ENCODE data around the gene THRA. TPM values are rescaled to one million over a fixed set of nuclear protein-coding genes. Genes with fewer than 3 reads are reported as not detected.
A peak's percentile ranks its signal among the peaks of the same experiment; 100 is the strongest.

Gene THRA
- total RNA-seq, 4 donors from 2014 or later, result 19.7 to 124 (median 63.1) TPM

GRCh38 chr17:40058865-40059264 is 3.9 kb upstream of the THRA start:
- H3K9me3 ChIP-seq, result no peaks in the 10 kb centered on the region
- no peaks in the 10 kb centered on the region for H3K27me3 ChIP-seq
- H3K4me3 ChIP-seq, result no peak overlapping the region
- peaks cover 0 to under 1% of the 10 kb centered on the region in 2 donors for H3K4me1 ChIP-seq
- intact Hi-C loops (cut with DNase I; ENCODE audit: low total_unique reads), result no loop called here
- H3K36me3 ChIP-seq, result no peaks in the 10 kb centered on the region
- no peak for DNase-seq
- TF ChIP-seq CTCF (IDR thresholded peaks at IDR 0.05) (no peak), POLR2A (IDR thresholded peaks at IDR 0.05) (no peak)
- H3K27ac ChIP-seq, result peak overlapping the region; percentile 80 to 93

GRCh38 chr17:40059729-40060475 is 2.9 kb upstream of the THRA start:
- Histone ChIP-seq H3K4me3 (no peak overlapping the region), H3K36me3 (no peaks in the 10 kb centered on the region), H3K27me3 (no peaks in the 10 kb centered on the region), H3K27ac (peak overlapping the region; percentile 80 to 93), H3K9me3 (no peaks in the 10 kb centered on the region), H3K4me1 (no peaks in the 10 kb centered on the region)
- no peak for TF ChIP-seq POLR2A (IDR thresholded peaks at IDR 0.05)
- no peak for TF ChIP-seq CTCF (IDR thresholded peaks at IDR 0.05)
- no peak for DNase-seq
- intact Hi-C loops (cut with DNase I; ENCODE audit: low total_unique reads), result loop anchor here (5.0 kb wide), 1 partner anchor 52 kb away; no protein-coding TSS in a partner anchor

GRCh38 chr17:40060887-40061608 is 1.7 kb upstream of the THRA start:
- TF ChIP-seq CTCF (IDR thresholded peaks at IDR 0.05) (no peak), POLR2A (IDR thresholded peaks at IDR 0.05) (no peak)
- Histone ChIP-seq H3K4me1 (peaks cover 0 to 5% of the 10 kb centered on the region in 2 donors), H3K27ac (peak overlapping the region in 1 of 2 donors; percentile 98), H3K27me3 (no peaks in the 10 kb centered on the region), H3K36me3 (no peaks in the 10 kb centered on the region), H3K4me3 (no peak overlapping the region), H3K9me3 (no peaks in the 10 kb centered on the region)
- DNase-seq, result no peak
- intact Hi-C loops (cut with DNase I; ENCODE audit: low total_unique reads), result loop anchor here (5.0 kb wide), 1 partner anchor 51 kb away; no protein-coding TSS in a partner anchor

GRCh38 chr17:40061609-40062038 is 1.1 kb upstream of the THRA start:
- Histone ChIP-seq H3K4me1 (peaks cover 0 to 5% of the 10 kb centered on the region in 2 donors), H3K4me3 (no peak overlapping the region), H3K27ac (peak overlapping the region; percentile 98), H3K27me3 (no peaks in the 10 kb centered on the region), H3K9me3 (no peaks in the 10 kb centered on the region), H3K36me3 (no peaks in the 10 kb centered on the region)
- DNase-seq, result no peak
- TF ChIP-seq POLR2A (IDR thresholded peaks at IDR 0.05) (no peak), CTCF (IDR thresholded peaks at IDR 0.05) (no peak)
- intact Hi-C loops (cut with DNase I; ENCODE audit: low total_unique reads), result loop anchor here (5.0 kb wide), 1 partner anchor 51 kb away; no protein-coding TSS in a partner anchor
